GM08714 (cell line): ENCODE results near the gene STAMBP.

ENCODE experiments used
- H3K4me3 ChIP-seq: fragments of 200-500 bp; sonication (Bioruptor generic); 2 replicates; pipeline ENCODE4 v1.5.1; 2014; ENCODE audit warnings: mild to moderate bottlenecking, low read length, inconsistent platforms
- ZNF274 ChIP-seq: IDR thresholded peaks from 2 replicates; pipeline ENCODE4 v1.6.1; 2012; ENCODE audit warnings: mild to moderate bottlenecking, low read depth, low read length

Gene STAMBP

GRCh38 chr2:73889206-73889605 is 60.4 kb downstream of the STAMBP start:
- no peak for TF ChIP-seq ZNF274
- no peak overlapping the region for H3K4me3 ChIP-seq

DNA sequence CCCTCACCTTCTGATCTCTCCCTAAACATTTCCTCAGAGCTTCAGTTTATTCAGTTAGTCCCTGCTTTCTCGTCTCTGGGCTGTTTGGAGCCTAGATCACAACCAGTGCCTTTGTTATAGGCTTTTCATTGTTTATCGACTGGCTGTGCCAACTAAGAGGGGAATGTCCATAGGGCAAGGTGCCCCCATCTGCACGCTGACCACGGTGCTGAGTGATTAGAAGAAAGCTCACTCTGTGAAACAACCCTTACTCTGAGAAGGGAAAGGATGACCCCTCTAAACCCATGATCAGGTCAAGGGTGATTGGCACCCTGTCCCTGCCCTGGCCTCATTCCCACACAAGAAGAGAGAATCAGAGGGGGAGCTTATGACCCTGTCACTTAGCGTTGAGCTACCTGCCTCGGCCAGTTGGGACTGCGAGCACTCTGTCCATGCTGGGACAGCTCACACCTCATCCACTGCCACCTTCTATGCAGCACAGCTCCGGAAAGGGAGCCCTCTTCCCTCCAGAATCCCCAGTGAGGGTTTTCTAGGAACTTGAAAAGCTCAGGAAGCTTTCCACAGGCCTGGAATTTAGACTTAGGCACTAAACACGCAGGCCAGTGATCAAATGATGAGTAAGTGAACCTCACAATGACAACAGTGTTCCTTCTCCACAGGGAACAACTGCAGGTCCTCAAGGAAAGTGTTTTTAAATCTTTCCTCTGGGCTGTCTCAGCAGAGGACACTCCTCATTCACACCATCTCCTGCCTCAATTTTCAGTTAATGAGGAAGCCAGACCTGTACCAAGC is 61.7 kb downstream of the STAMBP start:
- no peak overlapping the region for H3K4me3 ChIP-seq
- no peak for TF ChIP-seq ZNF274

- no peak for TF ChIP-seq ZNF274
Measured at GRCh38 chr2:73891276-73891901, 62.6 kb downstream of the STAMBP start.

GRCh38 chr2:73892631-73893329 is 64.0 kb downstream of the STAMBP start, which contains the start of gene ACTG2:
Gene ACTG2, plus strand, starts transcription at chr2:73893008. Its CDS starts 8,304 bp downstream, at chr2:73901312.
- no peak for TF ChIP-seq ZNF274
- H3K4me3 ChIP-seq: no peak within 1 kb of the TSS

More at GRCh38 chr2:73891276-73891901, 62.6 kb downstream of the STAMBP start:
- no peak overlapping the region for H3K4me3 ChIP-seq

- H3K4me3 ChIP-seq: no peak overlapping the region
- no peak for TF ChIP-seq ZNF274
Measured at GRCh38 chr2:73893764-73894474, 65.2 kb downstream of the STAMBP start.

GRCh38 chr2:73894475-73894850 is 65.7 kb downstream of the STAMBP start:
- H3K4me3 ChIP-seq: no peak overlapping the region
- no peak for TF ChIP-seq ZNF274

- no peak for TF ChIP-seq ZNF274
- H3K4me3 ChIP-seq: no peak overlapping the region
Measured at GRCh38 chr2:73894877-73895276, 66.1 kb downstream of the STAMBP start.

DNA sequence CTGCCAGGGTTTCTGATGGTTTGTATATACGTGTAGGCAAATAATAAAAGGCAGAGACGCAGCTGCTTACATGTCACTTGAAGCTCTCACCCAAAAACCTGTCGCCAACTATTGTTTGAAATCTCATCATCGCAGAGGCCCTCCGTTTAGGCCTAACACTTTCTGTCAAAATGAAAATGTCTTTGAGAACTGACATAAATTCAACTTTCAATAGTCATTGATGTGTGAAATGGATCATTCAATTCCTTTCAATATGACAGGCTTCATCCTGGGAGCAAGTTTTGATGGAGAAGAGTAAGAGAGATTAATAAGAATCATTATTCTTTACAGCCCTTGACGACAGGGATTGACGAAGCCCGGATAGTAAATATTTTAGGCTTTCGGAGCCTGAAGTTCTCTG is 66.7 kb downstream of the STAMBP start:
- no peak for TF ChIP-seq ZNF274
- no peak overlapping the region for H3K4me3 ChIP-seq

DNA sequence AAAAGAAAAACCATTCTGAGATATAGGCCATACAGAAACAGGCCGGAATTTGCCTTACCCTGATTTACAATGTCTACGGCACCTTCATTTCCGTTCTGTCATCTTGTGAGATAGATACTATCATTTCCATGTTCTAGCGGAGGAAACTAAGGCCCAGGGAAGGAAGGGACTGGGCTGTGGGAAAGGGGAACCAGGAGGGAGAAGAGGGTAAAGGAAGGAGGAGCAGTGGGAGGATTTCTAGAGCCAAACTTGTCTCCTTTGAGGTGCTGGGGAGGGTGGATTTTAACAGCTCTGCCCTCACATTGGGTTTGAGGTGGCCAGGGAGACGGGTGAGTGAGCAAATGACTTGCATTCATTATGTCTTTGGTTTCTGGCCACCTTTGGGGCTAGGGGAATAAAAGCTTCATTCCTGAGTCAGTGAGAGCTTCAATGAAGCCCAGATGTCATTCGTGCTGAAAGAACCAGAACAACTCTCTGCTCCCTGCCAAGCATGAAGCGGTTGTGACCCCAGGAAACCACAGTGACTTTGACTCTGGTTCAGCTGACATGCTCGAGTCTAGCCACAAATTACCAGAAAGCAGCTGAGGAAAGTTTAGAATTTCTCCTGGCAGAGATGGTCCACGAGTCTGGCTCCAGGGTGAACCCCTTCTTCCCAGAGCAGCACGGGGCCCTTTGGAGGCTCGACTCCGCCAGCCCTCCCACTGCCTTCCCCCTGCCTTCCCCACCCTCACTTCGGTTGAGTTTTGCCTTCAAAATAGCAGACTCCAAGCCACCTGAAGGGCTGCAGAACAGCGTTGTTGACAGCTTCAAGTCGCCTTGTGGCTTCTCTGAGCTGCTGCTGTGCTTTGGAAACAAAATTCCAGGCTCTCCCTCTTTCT is 67.8 kb downstream of the STAMBP start:
- no peak overlapping the region for H3K4me3 ChIP-seq
- no peak for TF ChIP-seq ZNF274

DNA sequence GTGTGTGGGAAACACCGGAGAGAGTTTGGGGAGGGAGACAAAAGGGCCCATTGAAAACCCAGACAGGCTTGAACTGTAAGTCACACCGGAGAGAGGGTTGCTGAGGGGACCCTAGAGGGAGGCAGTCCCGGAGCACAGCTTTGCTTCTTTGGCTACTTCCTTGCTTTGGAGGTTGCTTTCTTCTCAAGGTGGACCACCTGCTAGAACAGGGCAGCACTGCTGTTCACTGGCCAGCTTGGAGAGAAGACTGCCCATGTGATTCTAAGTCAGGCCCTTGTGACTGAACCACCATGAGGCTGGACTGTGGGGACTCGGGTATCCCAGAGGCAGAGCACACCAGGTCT is 68.5 kb downstream of the STAMBP start:
- no peak for TF ChIP-seq ZNF274
- no peak overlapping the region for H3K4me3 ChIP-seq

DNA sequence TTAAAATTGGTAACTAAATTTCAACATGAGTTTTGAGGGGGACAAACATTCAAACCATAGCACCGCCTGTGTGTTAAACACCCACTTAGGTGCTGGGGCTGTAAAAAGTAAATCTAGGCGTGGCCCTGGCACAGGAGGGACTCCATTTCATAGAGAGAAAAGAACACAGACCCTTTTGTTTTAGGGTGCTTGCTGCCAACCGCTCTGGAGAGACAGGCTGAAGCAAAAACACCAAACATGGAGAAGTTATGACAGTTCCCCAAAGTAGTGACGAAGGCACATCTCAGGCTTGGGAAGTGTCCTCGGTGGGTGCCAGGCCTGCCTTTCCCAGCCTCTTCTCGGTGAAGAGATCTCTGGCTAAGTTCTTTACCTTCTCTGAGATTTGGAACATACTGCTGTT is 69.2 kb downstream of the STAMBP start:
- no peak for TF ChIP-seq ZNF274
- H3K4me3 ChIP-seq: no peak overlapping the region

DNA sequence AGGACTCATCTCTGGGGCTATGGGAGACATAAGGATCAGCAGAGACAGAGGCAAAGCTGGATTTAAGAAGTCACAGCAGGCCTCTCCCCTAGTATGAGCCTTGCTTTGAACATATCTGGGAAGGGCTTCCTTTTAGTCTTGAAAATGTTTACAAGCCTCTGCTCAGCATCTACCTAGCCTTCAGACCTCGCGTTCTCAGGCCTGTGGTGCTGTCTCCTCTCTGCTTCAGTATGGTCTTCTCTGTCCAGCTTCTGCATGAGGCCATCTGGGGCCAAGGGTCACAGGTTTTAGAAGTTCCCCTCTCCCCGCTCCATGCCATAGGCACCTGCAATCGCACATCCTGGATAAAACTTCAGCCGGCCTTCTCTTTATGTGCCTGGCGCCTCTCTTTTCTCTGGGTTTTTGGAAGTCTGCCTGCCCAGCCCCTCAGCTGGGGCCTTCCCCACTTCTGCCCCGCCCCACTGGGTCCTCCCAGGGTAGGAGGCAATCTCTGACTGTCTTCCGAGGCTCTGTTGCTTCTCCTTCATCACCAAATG is 71.1 kb downstream of the STAMBP start:
- no peak for TF ChIP-seq ZNF274
- H3K4me3 ChIP-seq: no peak overlapping the region

DNA sequence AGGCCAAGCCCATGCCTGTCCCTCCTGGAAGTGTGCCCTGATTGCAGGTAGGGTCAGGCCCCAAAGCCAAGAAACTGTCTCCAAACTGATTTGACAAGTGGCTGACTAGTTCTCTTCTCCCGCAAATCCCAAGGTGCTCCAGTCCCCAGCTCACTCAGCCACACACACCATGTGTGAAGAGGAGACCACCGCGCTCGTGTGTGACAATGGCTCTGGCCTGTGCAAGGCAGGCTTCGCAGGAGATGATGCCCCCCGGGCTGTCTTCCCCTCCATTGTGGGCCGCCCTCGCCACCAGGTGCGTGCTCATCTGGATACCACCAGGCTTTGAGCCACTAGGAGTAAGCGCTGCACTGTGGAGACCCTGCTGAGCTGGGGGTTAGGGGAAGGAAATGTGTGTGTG is 72.4 kb downstream of the STAMBP start:
- no peak for TF ChIP-seq ZNF274
- no peak overlapping the region for H3K4me3 ChIP-seq

GRCh38 chr2:73902284-73902683 is 73.5 kb downstream of the STAMBP start:
- TF ChIP-seq ZNF274: no peak
- H3K4me3 ChIP-seq: no peak overlapping the region
